Activated CD4-positive, alpha-beta T cell treated with anti-CD3 and anti-CD28 coated beads, Interleukin-2, amount 50 U/mL, for 16 hours (primary cell): ENCODE measurements around the gene NUMBL.

Experiments
- DNase-seq: peaks from one replicate; pipeline ENCODE4 v3.0.0-alpha.2; 2020

The NUMBL gene

GRCh38 chr19:40688987-40689338 lies 1.5 kb downstream of the NUMBL start:
- DNase-seq, result no peak

- DNase-seq, result no peak
These were observed 2.1 kb downstream of the NUMBL start for GRCh38 chr19:40688309-40688708.

- no peak for DNase-seq
These were observed 2.9 kb downstream of the NUMBL start for GRCh38 chr19:40687525-40688016.

- DNase-seq, result no peak
These were observed 3.4 kb downstream of the NUMBL start for GRCh38 chr19:40686882-40687524.

GRCh38 chr19:40685563-40685962 lies 4.9 kb downstream of the NUMBL start:
- no peak for DNase-seq

GRCh38 chr19:40685016-40685526 lies 5.4 kb downstream of the NUMBL start:
- DNase-seq, result no peak

GRCh38 chr19:40684280-40684679 lies 6.2 kb downstream of the NUMBL start:
- no peak for DNase-seq

GRCh38 chr19:40683437-40683836 lies 7.0 kb downstream of the NUMBL start:
- no peak for DNase-seq

GRCh38 chr19:40682431-40682964 lies 8.0 kb downstream of the NUMBL start:
- no peak for DNase-seq

GRCh38 chr19:40681039-40681438 lies 9.4 kb downstream of the NUMBL start:
- DNase-seq, result no peak

GRCh38 chr19:40677156-40677555 lies 13.3 kb downstream of the NUMBL start:
- no peak for DNase-seq

GRCh38 chr19:40674291-40674690 lies 16.2 kb downstream of the NUMBL start:
- no peak for DNase-seq

GRCh38 chr19:40673397-40673796 lies 17.1 kb downstream of the NUMBL start:
- DNase-seq, result no peak

- DNase-seq, result no peak
These were observed 17.7 kb downstream of the NUMBL start for GRCh38 chr19:40672573-40673299.

- no peak for DNase-seq
These were observed 18.4 kb downstream of the NUMBL start for GRCh38 chr19:40672038-40672437.

GRCh38 chr19:40671404-40671803 lies 19.0 kb downstream of the NUMBL start:
- DNase-seq, result no peak

GRCh38 chr19:40668991-40669614 lies 21.3 kb downstream of the NUMBL start:
- DNase-seq, result no peak

GRCh38 chr19:40667602-40668001 lies 22.8 kb downstream of the NUMBL start:
- DNase-seq, result no peak

- DNase-seq, result no peak
These were observed 23.5 kb downstream of the NUMBL start for GRCh38 chr19:40666803-40667438.

GRCh38 chr19:40663695-40664692 lies 26.5 kb downstream of the NUMBL start:
- peak; percentile 10 for DNase-seq

- peak; percentile 89 for DNase-seq
These were observed 27.3 kb downstream of the NUMBL start for GRCh38 chr19:40662925-40663694.
